Cardiac septum (tissue), 1 donor: ENCODE results near the gene PI4KA. TPM values are rescaled to one million over a fixed set of nuclear protein-coding genes. Genes with fewer than 3 reads are reported as not detected.
"Not testable (repeated sequence)": the region's sequence is repeated elsewhere in the genome, so short reads cannot be mapped to it uniquely, and the experiment has no call there.

Experiments used
- DNase-seq: peaks from one replicate; pipeline ENCODE4 v3.0.0-alpha.2; 2020; ENCODE audit warnings: low spot score
- intact Hi-C: fragments of 100-400 bp; cut with DNase I; formaldehyde crosslinking; loops from one replicate; pipeline ENCODE4 v1.14.0; 2022
- long read RNA-seq: library from polyadenylated mRNA; unstranded; transcript quantifications from one replicate; pipeline ENCODE4 v2.0.0, GENCODE V29; 2021
- total RNA-seq: library from RNA; stranded (reverse); fragmentation: NEBNext Ultra II Directional; extraction: Animal tissue kit (Norgen Biotek cat#: 25700); gene quantifications from one replicate; pipeline ENCODE4 v1.2.1, GENCODE V29; 2021
- donor health status: DM: no; HTN: no; CAD: no.

PI4KA gene
- total RNA-seq: 52.6 TPM
- long read RNA-seq, full-length matches to known transcripts: 6 of 79 reads
- long read RNA-seq, partial matches to known transcripts: 61 of 79 reads
- long read RNA-seq, other reads (novel, unspliced or antisense): 12 of 79 reads

DNA sequence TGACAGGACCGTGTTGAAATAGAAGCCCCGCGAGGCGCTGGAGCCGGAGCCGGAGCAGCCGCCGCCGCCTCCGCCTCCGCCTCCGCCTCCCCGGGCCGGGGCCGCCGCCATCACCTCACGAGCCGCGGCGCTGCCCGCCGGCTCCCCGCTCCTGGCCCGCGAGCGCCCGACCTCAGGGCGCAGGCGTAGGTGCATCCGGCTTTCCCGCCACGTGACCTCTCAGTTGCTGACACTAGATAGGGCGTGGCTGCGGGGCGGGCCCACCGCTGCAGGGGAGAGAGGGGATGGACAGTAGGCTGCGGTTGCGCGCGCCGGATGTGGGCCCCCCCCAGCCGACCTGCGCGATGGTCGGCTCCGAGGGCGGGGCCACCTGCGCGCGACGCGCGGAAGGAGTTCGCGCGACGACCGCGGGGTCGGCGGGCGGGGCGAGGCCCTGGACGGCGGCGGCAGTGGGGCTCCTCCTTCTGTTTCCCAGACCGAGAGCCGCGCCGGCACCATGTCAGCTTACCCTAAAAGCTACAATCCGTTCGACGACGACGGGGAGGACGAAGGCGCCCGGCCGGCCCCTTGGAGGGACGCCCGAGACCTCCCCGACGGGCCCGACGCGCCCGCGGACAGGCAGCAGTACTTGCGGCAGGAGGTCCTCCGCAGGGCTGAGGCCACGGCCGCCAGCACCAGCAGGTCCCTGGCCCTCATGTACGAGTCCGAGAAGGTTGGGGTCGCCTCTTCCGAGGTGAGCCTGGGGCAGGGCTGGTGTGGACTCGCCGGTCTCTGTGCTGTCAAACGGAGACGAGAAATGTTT is at the start of gene PI4KA, which contains the start of gene SNAP29:
Gene PI4KA, minus strand, starts transcription at position 197 of the 802 bp plus-strand sequence. Its CDS starts 86 bp downstream, at position 111.
Gene SNAP29, plus strand, starts transcription at position 393 of the 802 bp plus-strand sequence. Its CDS starts 104 bp downstream, at position 497.
- DNase-seq: peak; percentile 100
- intact Hi-C loops: loop anchor here (1.0 to 5.0 kb wide), 3 partner anchors 58 to 142 kb away; partner anchors contain the start of genes CRKL and LZTR1

DNA sequence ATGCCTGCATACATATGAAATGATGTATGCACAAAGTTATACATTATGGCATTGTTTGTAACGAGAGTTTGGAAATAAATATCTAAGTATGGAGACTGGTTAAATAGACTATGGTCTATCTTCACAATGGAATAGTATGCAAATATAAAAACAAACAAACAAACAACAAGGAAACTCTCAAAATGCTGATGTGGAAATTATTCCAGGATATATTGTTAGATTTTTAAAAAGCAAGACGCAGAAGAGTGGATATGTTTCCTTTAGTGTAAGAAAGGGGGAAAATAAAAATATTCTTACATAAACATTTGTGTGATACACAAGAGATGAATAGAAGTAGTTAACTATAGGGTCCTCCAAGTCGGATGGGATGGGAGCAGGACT is 47.8 kb upstream of the PI4KA start:
- intact Hi-C loops: no loop called here
- no peak for DNase-seq

DNA sequence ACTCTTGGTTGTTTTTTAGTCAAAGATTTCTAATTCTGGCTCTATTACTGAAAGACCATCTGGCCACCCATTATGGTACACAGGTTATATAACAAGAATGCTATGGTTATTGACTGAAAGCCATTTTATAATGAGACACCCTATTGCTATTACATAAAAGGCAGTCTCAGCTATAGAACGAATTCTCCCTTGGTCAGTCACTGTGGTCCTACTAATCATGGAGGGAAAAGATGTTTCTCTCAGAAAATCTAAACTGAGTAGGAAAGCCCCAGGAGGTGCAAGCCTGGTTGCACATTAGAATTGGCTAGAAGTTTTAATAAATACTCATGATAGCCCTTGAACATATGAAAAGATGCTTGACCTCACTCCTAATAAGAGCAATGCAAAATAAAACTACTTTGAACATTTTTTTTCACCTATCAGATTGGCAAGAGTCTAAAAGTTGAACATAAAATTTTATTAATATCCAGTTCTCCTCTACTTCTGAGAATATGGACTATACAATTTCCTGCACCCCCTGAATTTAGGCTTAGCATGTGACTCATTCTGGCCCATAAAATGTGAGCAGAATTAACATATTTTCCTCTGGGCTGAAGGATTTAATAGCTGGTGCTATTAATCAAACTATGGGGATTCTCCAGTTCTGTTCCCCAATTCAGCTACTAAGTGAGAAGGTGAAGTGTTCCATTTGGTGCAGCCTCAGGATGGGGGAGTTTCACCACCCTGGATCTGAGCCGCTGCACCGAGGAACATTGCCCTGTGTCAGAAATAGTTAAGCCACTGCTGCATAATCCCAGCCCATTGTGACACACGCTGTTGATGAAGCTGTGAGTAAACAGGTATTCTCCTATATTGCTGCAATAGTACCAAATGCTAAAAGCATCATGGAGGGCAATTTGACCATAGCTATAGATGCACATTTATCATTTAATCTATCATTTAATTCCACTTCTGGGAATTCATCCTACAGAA is 47.1 kb upstream of the PI4KA start:
- DNase-seq: no peak
- intact Hi-C loops: no loop called here

DNA sequence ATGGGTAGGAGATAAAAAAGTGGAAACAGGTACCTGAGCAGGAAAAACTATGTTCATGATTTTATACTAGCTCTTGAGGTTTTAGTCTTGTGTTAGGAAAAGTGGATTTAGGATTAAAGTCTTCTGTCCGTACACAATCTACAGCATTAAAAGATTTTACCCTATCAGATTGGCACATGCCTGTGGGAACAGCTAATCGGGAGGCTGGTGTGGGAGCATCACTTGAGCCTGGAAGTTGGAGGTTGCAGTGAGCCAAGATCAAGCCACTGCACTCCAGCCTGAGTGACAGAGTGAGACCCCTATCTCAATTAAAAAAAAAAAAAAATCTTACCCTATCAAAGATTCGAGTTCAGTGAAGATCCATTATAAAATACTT is 46.4 kb upstream of the PI4KA start:
- intact Hi-C loops: no loop called here
- DNase-seq: no peak

DNA sequence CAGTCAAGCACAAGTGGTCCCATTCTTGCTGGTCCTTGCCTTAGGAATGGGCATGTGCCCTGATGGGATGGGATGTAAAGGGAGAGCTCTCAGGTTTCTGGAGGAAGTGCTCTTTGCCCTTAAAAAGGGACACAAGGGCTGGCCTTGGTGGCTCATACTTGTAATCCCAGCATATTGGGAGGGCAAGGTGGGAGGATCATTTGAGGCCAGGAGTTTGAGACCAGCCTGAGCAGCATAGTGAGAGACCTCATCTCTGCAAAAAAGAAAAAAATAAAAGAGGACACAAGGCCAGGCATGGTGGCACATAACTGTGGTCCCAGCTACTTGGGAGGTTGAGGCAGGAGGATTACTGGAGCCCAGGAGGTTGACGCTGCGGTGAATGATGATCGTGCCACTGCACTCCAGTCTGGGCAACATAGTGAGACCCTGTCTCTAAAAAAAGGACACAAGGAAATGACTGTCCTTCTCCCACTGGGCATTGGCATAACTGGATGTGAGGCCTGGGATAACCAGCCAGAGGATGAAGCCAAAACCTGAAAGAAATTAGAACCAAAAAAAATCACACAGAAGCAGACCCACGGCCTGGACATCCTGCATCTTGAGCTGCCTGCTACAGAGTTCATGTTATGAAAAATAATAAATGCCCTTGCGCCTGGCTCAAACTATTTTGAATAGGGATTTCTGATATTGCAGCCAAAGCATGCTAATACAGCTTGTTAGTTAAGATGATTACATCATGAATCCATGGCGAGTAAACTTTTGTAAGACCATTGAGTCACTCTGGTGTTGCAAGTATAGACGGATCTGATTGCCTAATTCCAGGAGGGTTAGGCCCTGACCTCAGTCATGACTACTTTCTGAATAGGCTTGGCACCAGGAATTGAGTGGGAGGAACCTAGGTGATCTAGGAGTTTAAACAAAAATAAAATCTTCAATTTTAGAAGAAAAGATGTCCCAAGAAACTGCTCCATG is 45.7 kb upstream of the PI4KA start:
- intact Hi-C loops: no loop called here
- DNase-seq: no peak

DNA sequence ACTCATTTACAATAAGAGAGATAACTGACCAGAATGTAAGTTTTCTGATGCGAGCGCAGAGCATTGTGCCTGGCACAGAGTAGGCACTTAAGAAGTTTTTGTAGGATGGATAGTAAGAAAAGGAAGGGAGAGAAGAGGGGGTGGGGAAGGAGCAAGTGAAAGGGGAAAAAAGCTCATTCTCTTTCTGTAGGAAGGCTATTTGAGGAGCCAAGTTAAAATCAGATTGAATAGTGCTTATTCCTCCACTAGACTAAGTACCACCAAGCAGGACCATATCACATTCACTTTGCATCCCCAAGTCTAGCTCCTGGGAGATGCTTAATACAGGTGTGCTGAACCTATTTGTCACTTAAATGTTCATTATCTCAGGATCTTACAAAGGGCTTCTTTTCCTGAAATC is 44.5 kb upstream of the PI4KA start:
- intact Hi-C loops: no loop called here

DNA sequence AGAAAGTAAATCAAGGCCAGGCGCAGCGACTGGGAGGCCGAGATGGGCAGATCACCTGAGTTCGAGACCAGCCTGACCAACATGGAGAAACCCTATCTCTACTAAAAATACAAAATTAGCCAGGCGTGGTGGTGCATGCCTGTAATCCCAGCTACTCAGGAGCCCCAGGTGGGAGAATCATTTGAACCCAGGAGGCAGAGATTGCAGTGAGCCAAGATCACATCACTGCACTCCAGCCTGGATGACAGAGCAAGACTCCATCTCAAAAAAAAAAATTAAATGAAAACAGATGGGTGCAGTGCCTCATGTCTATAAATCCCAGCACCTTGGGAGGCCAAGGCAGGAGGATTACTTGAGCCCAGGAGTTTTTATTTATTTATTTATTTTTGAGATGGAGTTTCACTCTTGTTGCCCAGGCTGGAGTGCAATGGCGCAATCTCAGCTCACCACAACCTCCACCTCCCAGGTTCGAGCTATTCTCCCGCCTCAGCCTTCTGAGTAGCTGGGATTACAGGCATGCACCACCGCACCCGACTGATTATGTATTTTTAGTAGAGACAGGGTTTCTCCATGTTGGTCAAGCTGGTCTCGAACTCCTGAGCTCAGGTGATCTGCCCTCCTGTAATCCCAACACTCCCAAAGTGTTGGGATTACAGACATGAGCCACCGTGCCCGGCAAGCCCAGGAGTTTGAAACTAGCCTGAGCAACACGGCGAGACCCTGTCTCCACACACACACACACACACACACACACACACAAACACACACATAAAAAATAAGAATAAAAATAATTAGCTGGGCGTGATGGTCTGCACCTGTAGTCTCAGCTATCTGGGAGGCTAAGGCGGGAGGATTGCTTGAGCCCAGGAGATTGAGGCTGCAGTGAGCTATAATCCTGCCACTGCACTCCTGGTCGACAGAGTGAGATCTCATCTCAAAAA is 42.8 kb upstream of the PI4KA start:
- intact Hi-C loops, DNase-seq: not testable (repeated sequence)

More for the DNA sequence above, 44.5 kb upstream of the PI4KA start:
- no peak for DNase-seq

DNA sequence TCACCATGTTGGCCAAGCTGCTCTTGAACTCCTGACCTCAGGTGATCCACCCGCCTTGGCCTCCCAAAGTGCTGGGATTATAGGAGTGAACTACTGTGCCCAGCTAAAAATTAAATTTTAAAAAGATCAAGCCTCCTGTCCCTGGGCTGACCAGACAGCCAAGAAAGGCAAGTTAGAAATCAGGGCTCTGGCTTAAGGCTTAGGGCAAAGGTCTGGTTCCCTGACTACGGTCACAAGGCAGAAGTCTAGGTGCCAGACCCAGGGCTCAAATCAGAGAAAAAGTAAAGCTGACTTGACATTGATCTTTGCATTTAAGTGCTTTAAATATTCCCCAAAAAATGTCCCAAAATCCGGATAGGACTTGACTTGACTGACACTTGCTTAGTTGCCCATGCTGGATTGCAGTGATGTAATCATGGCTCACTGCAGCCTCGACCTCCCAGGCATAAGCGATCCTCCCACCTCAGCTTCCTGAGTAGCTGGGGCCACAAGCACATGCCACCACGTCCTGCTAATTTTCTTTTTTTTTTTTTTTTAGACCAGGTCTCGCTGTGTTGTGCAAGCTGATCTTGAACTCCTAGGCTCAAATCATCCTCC is 41.3 kb upstream of the PI4KA start:
- intact Hi-C loops: no loop called here
- DNase-seq: no peak

DNA sequence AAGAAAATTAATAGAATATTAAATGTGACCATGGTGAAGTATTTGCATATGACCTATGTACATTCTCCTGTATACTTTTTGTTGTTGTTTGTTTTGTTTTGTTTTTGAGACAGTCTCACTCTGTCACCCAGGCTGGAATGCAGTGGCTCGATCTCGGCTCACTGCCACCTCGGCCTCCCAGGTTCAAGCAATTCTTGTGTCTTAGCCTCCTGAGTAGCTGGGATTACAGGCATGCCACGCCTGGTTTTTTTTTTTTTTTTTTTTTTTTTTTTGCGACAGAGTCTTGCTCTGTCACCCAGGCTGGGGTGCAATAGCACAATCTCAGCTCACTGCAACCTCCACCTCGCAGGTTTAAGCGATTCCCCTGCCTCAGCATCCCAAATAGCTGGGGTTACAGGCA is 39.1 kb upstream of the PI4KA start:
- DNase-seq, intact Hi-C loops: not testable (repeated sequence)

DNA sequence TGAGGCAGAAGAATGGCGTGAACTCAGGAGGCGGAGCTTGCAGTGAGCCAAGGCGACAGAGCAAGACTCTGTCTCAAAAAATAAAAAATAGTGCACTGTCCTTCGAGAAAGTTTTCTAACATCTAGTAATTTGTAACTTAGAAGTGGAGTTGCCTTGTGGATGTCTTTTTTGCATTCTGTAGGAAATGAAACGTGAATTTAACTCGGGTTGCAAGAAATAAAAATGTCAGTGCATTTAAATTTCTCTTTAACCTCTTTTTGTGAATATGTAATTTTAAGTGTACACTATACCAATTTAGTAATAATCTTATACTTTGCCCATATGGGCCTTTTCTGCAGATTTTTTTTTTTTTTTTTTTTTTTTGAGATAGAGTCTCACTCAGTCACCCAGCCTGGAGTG is 32.4 kb upstream of the PI4KA start:
- DNase-seq: no peak
- intact Hi-C loops: no loop called here

DNA sequence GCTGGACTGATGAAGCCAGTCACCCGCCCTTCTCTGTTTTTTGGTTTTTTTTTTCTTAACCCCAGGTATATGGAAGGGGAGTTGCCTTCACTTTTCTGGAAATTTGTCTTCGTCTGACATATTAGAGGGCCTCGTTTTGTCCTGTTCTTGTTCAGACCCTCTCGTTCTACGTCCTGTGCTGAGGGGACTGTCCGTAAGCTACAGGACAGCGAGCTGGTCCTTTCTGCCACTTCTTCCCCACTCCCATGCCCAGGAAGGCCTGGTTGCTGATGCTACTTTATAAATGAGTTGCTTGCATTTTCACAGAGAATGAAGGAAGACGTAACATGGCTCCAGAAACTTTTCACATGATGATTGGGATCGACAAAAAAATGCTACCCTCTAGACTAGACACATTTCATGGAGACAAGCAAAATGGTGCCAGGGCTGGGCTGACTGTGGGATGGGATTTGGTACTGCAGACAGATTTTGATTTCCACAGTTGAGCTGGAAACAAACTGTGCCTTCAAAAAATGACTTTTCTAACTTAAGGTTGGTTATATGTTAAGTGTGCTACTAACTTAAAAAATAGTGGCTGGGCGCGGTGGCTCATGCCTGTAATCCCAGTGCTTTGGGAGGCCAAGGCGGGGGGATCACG is 31.4 kb upstream of the PI4KA start:
- intact Hi-C loops: loop anchor here (10.0 kb wide), 1 partner anchor 215 kb away; no protein-coding TSS in a partner anchor
- DNase-seq: no peak

DNA sequence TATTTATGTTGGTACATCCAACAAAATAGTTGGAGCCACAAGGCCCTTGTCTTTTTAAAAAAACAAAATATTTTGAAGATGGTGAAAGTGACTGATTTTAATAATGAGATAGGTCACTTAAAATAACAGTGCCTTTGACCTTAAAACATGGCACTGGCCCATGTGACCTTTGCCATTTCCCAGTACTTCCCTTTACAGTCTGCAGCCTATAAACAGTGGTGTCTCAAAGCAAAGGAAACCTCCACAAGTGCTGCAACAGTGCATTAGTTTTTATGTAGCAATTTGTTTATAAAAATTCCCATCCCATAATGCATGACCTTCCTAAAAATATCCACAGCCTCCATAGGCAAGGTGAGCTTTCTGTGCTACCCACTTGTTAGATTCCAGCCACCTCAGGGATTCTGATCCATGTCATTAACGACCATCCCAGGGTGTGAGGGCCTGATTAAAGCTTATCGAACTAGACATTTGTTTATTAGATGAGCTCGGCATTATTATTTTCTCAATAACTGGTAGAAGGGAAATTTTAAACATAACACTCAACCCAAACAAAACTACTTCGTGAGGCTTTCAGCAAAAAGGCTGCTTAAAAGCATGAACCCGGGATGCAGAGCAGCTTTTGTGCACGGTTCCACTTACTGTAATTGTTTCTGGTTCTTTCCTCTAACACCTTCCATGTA is 30.6 kb upstream of the PI4KA start:
- no peak for DNase-seq
- intact Hi-C loops: loop anchor here (10.0 kb wide), 1 partner anchor 216 kb away; no protein-coding TSS in a partner anchor

DNA sequence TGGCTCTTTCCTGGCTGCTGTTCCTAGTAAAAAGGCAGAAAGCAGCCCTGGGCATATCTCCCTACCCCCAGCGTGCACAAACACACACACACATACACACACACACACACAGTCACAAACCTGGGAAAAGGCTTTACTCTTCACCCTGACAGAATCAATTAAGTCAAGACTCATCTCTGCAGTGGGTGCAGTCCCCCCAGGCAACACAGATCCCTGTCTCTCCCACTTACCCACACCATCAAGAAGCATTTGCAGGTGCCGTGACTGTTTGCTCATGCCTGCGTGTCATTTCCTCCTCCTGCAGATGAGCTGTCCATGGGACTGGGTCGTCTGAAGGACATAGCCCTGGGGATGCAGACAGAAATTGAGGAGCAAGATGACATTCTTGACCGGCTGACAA is 28.8 kb upstream of the PI4KA start:
- intact Hi-C loops: loop anchor here (10.0 kb wide), 1 partner anchor 217 kb away; no protein-coding TSS in a partner anchor
- no peak for DNase-seq

DNA sequence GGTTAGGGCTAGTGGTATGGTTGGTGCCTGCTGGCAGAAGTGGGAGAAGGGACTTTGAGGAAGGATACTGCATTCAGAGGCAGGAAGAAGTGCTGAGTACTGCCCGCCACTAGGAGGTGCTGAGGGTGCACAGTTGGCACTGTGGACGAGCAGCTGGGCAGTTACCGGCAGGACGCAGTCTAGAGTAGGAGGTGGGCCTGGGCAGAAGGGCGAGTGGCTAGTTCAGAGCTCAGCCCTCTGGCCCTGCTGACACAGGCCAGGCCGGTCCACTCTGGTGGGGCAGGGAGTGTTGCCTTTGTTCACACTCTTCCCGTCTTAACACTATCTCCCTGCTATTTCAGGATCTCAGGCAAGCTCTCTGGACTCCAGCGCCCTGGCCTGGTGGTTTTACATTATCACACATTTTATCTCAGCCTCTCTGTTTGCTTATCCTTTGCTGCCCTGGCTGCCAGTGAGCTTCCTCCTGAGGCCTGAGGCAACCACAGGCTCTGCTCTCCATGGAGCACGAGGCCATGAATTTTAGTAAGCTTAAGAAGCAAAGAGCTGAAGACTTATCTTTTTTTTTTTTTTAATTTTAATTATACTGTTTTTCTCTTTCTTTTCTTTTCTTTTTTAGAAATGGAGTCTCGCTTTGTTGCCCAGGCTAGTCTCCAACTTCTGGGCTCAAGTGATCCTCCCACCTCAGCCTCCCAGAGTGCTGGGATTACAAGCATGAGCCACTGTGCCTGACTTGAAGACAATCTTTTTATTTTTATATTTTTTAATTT is 27.1 kb upstream of the PI4KA start:
- DNase-seq: peak; percentile 91
- intact Hi-C loops: loop anchor here (10.0 kb wide), 1 partner anchor 219 kb away; no protein-coding TSS in a partner anchor

DNA sequence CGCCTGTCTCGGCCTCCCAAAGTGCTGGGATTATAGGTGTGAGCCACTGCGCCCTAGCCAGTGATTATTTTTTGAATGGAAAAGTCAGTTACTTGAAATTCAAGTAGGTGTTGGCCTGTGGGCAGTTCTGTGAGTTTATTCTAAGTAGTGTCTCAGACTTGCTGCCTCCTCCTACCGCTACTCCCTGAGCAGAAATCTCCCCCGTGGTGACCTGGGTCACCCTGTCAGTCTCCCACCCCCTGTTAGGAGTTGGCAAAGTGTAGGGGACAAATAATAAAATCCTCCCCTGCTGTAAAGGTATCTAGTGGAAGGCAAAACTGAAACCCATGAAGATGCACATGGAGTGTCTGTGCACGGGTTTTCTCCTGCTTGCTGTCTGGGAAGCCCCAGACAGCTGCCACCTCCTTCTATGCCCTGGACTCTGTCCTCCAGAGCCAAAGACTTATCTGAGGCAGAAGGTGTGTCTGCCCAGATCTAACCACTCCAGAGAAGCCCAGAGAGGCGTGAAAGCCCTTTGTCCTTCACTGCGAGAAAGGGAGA is 26.5 kb upstream of the PI4KA start:
- intact Hi-C loops: loop anchor here (10.0 kb wide), 1 partner anchor 220 kb away; no protein-coding TSS in a partner anchor
- no peak for DNase-seq
